DND-41 (cell line): ENCODE data around the gene TAGLN3.

ENCODE experiments used
- EZH2 ChIP-seq: IDR thresholded peaks from 3 replicates; pipeline ENCODE4 v1.6.1; 2012; ENCODE audit warnings: borderline replicate concordance, low read depth, mild to moderate bottlenecking, moderate library complexity, low read length, inconsistent platforms; ENCODE audit not compliant: severe bottlenecking
- TF ChIP-seq, protein P1 (sequence below): IDR thresholded peaks from 2 replicates; pipeline ENCODE4 v1.5.1; 2012; ENCODE audit warnings: borderline replicate concordance, low read length, moderate library complexity, mild to moderate bottlenecking; ENCODE audit not compliant: poor library complexity, severe bottlenecking; ENCODE audit errors: extremely low read depth

DNA sequence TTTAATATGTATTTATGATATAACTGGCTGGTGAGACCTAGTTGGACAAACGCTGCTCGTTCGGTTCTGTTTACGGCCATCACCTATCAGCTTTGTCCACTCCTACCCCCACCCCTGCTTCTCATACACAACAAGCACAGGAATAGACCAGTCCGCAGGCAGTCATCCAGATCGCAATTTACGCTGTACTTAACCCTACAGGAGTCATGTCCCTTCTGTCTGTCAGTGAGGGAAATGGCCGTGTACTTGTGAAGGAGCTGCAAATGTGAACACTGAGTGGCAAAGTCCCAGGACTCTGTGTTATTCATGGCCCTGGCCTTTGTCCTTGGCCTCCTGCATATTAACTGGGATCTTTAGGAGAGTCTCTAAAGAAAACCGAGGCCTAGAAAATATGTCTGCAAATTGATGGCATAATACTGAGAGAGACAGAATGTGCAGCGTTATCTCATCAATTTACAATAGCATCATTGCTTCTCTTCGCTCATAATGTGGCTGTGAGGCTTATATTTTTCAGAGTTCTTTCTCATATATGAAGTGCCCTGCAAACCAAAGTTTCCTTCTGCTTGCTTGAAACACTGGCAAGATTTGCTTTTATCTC lies 27.1 kb upstream of the TAGLN3 start:
- TF ChIP-seq, protein P1, sequence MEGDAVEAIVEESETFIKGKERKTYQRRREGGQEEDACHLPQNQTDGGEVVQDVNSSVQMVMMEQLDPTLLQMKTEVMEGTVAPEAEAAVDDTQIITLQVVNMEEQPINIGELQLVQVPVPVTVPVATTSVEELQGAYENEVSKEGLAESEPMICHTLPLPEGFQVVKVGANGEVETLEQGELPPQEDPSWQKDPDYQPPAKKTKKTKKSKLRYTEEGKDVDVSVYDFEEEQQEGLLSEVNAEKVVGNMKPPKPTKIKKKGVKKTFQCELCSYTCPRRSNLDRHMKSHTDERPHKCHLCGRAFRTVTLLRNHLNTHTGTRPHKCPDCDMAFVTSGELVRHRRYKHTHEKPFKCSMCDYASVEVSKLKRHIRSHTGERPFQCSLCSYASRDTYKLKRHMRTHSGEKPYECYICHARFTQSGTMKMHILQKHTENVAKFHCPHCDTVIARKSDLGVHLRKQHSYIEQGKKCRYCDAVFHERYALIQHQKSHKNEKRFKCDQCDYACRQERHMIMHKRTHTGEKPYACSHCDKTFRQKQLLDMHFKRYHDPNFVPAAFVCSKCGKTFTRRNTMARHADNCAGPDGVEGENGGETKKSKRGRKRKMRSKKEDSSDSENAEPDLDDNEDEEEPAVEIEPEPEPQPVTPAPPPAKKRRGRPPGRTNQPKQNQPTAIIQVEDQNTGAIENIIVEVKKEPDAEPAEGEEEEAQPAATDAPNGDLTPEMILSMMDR: no peak
- no peak for TF ChIP-seq EZH2
